Natural killer cell (primary cell): Measurements from ENCODE around the gene FEM1C. TPM values are rescaled to one million over a fixed set of nuclear protein-coding genes. Genes with fewer than 3 reads are reported as not detected.

ENCODE experiments used
- ATAC-seq, 3 donors: fragments of 150-1000 bp in 2 of 3; fragments of 200-7000 bp in 1 of 3; cut with Tn5 transposase; 1 replicate in 1 of 3; 2 replicates in 2 of 3; pipeline ENCODE4 v1.10.0; 2021; ENCODE audit warnings: mild to moderate bottlenecking in 2 of 3, moderate library complexity in 2 of 3
- DNase-seq, 2 donors: peaks; one replicate each; pipeline versions ENCODE4 v3.0.0 to v3.0.0-alpha.2; 2013 to 2021; ENCODE audit warnings: mixed read lengths in 1 of 2
- H3K27ac ChIP-seq: one replicate; pipeline ENCODE4 v1.5.1; 2013; ENCODE audit warnings: mild to moderate bottlenecking, low read length
- H3K27me3 ChIP-seq: one replicate; pipeline ENCODE4 v1.6.1; 2013; ENCODE audit warnings: low read length; ENCODE audit not compliant: control insufficient read depth, insufficient read depth
- H3K36me3 ChIP-seq: one replicate; pipeline ENCODE4 v1.6.1; 2013; ENCODE audit warnings: low read length; ENCODE audit not compliant: control insufficient read depth, insufficient read depth
- H3K4me1 ChIP-seq: one replicate; pipeline ENCODE4 v1.6.1; 2013; ENCODE audit warnings: low read length; ENCODE audit not compliant: control insufficient read depth, insufficient read depth
- H3K4me3 ChIP-seq: one replicate; pipeline ENCODE4 v1.5.1; 2013; ENCODE audit warnings: low read length
- H3K9me3 ChIP-seq: one replicate; pipeline ENCODE4 v1.6.1; 2013; ENCODE audit warnings: low read length; ENCODE audit not compliant: control insufficient read depth, insufficient read depth
- H3K27ac Mint-ChIP-seq, 2 donors: one replicate each; pipeline ENCODE4 v1.8.0; 2022; ENCODE audit warnings: mild to moderate bottlenecking in 2 of 2, mixed read lengths in 2 of 2, moderate library complexity in 1 of 2
- H3K27me3 Mint-ChIP-seq, 2 donors: one replicate each; pipeline ENCODE4 v1.8.0; 2022; ENCODE audit warnings: low read depth in 2 of 2, mixed read lengths in 2 of 2
- H3K36me3 Mint-ChIP-seq: one replicate; pipeline ENCODE4 v1.8.0; 2022; ENCODE audit warnings: mixed read lengths
- H3K4me1 Mint-ChIP-seq, 2 donors: one replicate each; pipeline ENCODE4 v1.8.0; 2022; ENCODE audit warnings: mixed read lengths in 2 of 2
- H3K4me3 Mint-ChIP-seq: one replicate; pipeline ENCODE4 v1.8.0; 2022; ENCODE audit warnings: mild to moderate bottlenecking, moderate library complexity, mixed read lengths
- H3K9me3 Mint-ChIP-seq, 2 donors: one replicate each; pipeline ENCODE4 v1.8.0; 2022; ENCODE audit warnings: mixed read lengths in 2 of 2
- WGBS: methylation state at CpG from one replicate; pipeline ENCODE4 v1.1.7; 2013; ENCODE audit warnings: missing lambda C conversion rate; ENCODE audit not compliant: insufficient coverage; 5-methylcytosine and 5-hydroxymethylcytosine counted together
- intact Hi-C: fragments of 100-400 bp; cut with micrococcal nuclease; formaldehyde crosslinking; loops from one replicate; pipeline ENCODE4 v1.14.2; 2022
- total RNA-seq, 4 donors: library from RNA; stranded (reverse); fragments of 120-200 nt in 1 of 4; gene quantifications; one replicate each; pipeline versions ENCODE4 v1.2.3 to v1.2.4, GENCODE V29; 2013 to 2022
- TF ChIP-seq, protein P1 (sequence below): fragments of 200-600 bp; IDR thresholded peaks from one replicate; pipeline ENCODE4 v1.8.0; 2022; ENCODE audit warnings: antibody characterized with exemption

Gene FEM1C
- total RNA-seq, 3 donors from 2014 or later (not counting 1 experiment from before 2014, with no cell fraction given), result 33.8 to 48.6 (median 36.2) TPM

DNA sequence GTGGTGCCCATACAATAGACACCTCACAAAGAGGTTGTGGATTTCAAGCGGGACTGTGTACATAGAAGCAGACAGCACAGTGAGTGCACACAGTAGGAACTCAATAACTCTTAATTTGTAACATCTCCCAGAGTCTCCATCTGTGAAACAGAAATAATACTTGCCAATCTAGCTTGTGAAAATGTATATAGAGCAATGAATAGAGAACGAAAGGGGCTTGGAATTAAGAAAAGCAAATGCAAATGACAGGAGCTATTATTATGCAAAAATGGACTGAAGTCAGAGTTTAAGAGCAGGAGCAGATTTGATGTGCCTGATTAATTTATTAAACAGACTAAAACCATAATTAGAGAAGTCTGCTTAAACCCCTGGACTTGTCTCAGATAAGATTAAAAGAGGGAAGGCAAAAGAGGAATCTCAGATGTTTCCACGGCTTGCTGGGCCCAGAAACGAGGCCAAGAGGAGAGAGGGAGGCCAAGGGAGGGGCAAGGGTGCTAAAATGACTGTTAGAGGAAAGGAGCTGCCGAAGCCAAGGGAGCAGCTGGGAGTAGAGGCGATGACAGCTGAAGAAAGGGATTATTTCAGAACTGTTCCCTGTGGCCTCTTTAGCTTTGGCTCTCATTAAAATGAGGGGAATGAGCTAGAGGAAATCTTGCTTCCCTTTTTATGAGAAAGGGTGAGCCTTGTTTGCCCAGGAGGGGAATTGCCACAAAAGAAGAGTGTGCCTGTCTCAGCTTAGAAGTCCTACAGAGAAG, 72.1 kb downstream of the FEM1C start:
- peaks cover 20 to 27% of the 10 kb centered on the region in 2 donors for H3K27me3 Mint-ChIP-seq
- no peak overlapping the region for H3K27ac ChIP-seq
- DNase-seq, result no peak
- H3K36me3 ChIP-seq, result no peaks in the 10 kb centered on the region
- WGBS, result 53% methylated on average over 6 of the region's 6 CpGs
- no peaks in the 10 kb centered on the region for H3K27me3 ChIP-seq
- no peak for ATAC-seq
- no peaks in the 10 kb centered on the region for H3K9me3 ChIP-seq
- TF ChIP-seq, protein P1, sequence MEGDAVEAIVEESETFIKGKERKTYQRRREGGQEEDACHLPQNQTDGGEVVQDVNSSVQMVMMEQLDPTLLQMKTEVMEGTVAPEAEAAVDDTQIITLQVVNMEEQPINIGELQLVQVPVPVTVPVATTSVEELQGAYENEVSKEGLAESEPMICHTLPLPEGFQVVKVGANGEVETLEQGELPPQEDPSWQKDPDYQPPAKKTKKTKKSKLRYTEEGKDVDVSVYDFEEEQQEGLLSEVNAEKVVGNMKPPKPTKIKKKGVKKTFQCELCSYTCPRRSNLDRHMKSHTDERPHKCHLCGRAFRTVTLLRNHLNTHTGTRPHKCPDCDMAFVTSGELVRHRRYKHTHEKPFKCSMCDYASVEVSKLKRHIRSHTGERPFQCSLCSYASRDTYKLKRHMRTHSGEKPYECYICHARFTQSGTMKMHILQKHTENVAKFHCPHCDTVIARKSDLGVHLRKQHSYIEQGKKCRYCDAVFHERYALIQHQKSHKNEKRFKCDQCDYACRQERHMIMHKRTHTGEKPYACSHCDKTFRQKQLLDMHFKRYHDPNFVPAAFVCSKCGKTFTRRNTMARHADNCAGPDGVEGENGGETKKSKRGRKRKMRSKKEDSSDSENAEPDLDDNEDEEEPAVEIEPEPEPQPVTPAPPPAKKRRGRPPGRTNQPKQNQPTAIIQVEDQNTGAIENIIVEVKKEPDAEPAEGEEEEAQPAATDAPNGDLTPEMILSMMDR, result no peak
- H3K4me3 Mint-ChIP-seq, result no peak overlapping the region
- no peak overlapping the region for H3K27ac Mint-ChIP-seq
- no peak overlapping the region for H3K4me3 ChIP-seq
- no peaks in the 10 kb centered on the region for H3K36me3 Mint-ChIP-seq
- intact Hi-C loops, result no loop called here
- H3K9me3 Mint-ChIP-seq, result no peaks in the 10 kb centered on the region
- H3K4me1 ChIP-seq, result no peaks in the 10 kb centered on the region
- H3K4me1 Mint-ChIP-seq, result no peaks in the 10 kb centered on the region

DNA sequence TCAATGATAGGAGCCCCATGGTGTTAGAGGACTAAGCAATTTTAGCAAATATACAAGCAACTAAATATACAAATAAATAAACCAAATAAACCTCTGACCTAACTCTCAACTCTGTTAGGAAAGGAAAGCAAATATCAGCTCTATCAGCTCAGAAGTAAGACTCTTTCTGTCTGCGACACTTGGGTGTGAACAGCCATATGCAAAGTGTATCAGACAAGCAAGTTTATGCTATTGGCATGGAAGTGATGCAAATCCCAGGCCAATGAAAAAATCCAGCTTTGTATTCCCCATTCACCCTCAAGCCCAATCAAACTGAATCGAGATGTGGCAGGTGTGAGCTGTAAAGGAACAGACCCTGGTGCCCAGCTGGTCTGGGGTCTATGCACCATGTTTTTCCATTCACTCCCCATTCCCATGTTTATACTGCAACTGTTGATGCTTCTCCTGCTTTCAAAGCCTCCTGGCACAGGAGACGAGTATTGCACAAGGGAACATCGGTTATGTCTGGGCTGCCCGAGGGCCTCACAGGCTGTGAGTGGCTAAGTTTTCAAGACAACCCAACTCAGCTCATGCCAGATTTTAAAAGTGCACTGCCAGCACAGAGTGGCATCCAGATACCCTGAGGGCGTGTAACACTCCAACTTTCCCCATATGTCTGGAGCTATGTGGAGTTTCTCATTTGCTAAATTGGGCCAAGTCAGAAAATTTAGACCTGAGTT, 73.1 kb downstream of the FEM1C start:
- no peaks in the 10 kb centered on the region for H3K9me3 ChIP-seq
- no peaks in the 10 kb centered on the region for H3K9me3 Mint-ChIP-seq
- DNase-seq (no peak), ATAC-seq (no peak)
- intact Hi-C loops, result no loop called here
- no peak overlapping the region for H3K27ac Mint-ChIP-seq
- no peak overlapping the region for H3K27ac ChIP-seq
- no peaks in the 10 kb centered on the region for H3K27me3 ChIP-seq
- WGBS, result 92% methylated on average over 6 of the region's 6 CpGs
- H3K4me1 Mint-ChIP-seq, result no peaks in the 10 kb centered on the region
- H3K4me3 Mint-ChIP-seq, result no peak overlapping the region
- TF ChIP-seq, protein P1, result no peak
- no peaks in the 10 kb centered on the region for H3K36me3 ChIP-seq
- peaks cover 14 to 33% of the 10 kb centered on the region in 2 donors for H3K27me3 Mint-ChIP-seq
- H3K4me1 ChIP-seq, result no peaks in the 10 kb centered on the region
- H3K36me3 Mint-ChIP-seq, result no peaks in the 10 kb centered on the region
- no peak overlapping the region for H3K4me3 ChIP-seq

DNA sequence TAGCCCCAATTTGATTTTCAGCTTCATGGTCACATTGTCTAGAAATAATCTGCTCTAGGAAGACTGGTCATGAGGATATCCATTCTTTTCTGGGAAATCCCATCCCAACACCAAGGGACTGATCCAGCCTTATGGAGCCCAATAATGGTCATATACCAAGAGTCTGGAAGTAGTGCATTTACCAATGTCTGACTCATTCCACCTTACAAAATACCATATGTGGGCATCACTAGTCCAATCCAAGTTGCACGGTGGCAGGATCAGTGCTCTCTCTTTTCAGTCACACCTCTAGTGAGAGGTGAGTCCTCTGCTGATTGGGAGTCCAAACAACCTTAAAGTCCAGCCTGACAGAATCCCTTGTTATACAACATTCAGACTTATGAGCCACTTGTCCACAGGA, 73.7 kb downstream of the FEM1C start:
- TF ChIP-seq, protein P1, result no peak
- H3K27me3 Mint-ChIP-seq, result peaks cover 14 to 28% of the 10 kb centered on the region in 2 donors
- H3K27me3 ChIP-seq, result no peaks in the 10 kb centered on the region
- no peaks in the 10 kb centered on the region for H3K9me3 Mint-ChIP-seq
- H3K4me1 ChIP-seq, result no peaks in the 10 kb centered on the region
- ATAC-seq (no peak), DNase-seq (no peak)
- no peaks in the 10 kb centered on the region for H3K36me3 ChIP-seq
- H3K4me3 Mint-ChIP-seq, result no peak overlapping the region
- no peak overlapping the region for H3K27ac ChIP-seq
- intact Hi-C loops, result no loop called here
- H3K4me1 Mint-ChIP-seq, result no peaks in the 10 kb centered on the region
- H3K27ac Mint-ChIP-seq, result no peak overlapping the region
- WGBS, result 100% methylated on average over 1 of the region's 1 CpG
- H3K4me3 ChIP-seq, result no peak overlapping the region
- H3K36me3 Mint-ChIP-seq, result no peaks in the 10 kb centered on the region
- no peaks in the 10 kb centered on the region for H3K9me3 ChIP-seq

Other genes starting within 250 kb of the FEM1C start
- 1 to 10 TPM; 2.5 to 3.7 (median 3.1) TPM for gene CCDC112, start 248.1 kb downstream of the FEM1C start, total RNA-seq
- 1 to 10 TPM in 2 of 3 donors, under 1 TPM in 1; 0.61 to 1.4 (median 1.3) TPM for gene TICAM2, start 57.7 kb upstream of the FEM1C start, total RNA-seq
- 10 to 100 TPM; 40.6 to 48.8 (median 48.1) TPM for gene TMED7, start 81.3 kb upstream of the FEM1C start, total RNA-seq